GM18498 (cell line): ENCODE data around the gene MTHFD1.
A peak's percentile ranks its signal among the peaks of the same experiment; 100 is the strongest.
"Not testable (repeated sequence)": the region's sequence is repeated elsewhere in the genome, so short reads cannot be mapped to it uniquely, and the experiment has no call there.

ENCODE experiments used
- ATAC-seq: cut with Tn5 transposase; IDR thresholded peaks from one replicate; pipeline ENCODE4 v1.9.1; 2021; ENCODE audit warnings: mild to moderate bottlenecking, moderate library complexity; ENCODE audit not compliant: unreplicated experiment

The MTHFD1 gene

GRCh38 chr14:64387782-64388532, at the start of gene MTHFD1:
Gene MTHFD1, plus strand, starts transcription at chr14:64388353. Its CDS starts 75 bp downstream, at chr14:64388428.
- ATAC-seq = peak; percentile 79

GRCh38 chr14:64338616-64339316, 49.4 kb upstream of the MTHFD1 start:
- peak; percentile 88 for ATAC-seq

- ATAC-seq = no peak
These were observed 47.5 kb upstream of the MTHFD1 start for GRCh38 chr14:64340560-64341196.

- ATAC-seq = no peak
These were observed 40.4 kb upstream of the MTHFD1 start for GRCh38 chr14:64347748-64348147.

- ATAC-seq = no peak
These were observed 38.2 kb upstream of the MTHFD1 start for GRCh38 chr14:64349741-64350490.

- no peak for ATAC-seq
These were observed 24.8 kb upstream of the MTHFD1 start for GRCh38 chr14:64363265-64363846.

GRCh38 chr14:64364907-64365306, 23.2 kb upstream of the MTHFD1 start:
- no peak for ATAC-seq

- not testable (repeated sequence) for ATAC-seq
These were observed 22.7 kb upstream of the MTHFD1 start for GRCh38 chr14:64365358-64365889.

- ATAC-seq = no peak
These were observed 19.0 kb upstream of the MTHFD1 start for GRCh38 chr14:64369201-64369600.

- ATAC-seq = peak; percentile 1
These were observed 846 bp upstream of the MTHFD1 start for GRCh38 chr14:64387232-64387781.

GRCh38 chr14:64388533-64389285, 556 bp downstream of the MTHFD1 start:
- peak; percentile 14 for ATAC-seq

GRCh38 chr14:64391113-64391725, 3.1 kb downstream of the MTHFD1 start:
- ATAC-seq = no peak

- no peak for ATAC-seq
These were observed 3.8 kb downstream of the MTHFD1 start for GRCh38 chr14:64391986-64392385.

GRCh38 chr14:64393189-64393726, 5.1 kb downstream of the MTHFD1 start:
- not testable (repeated sequence) for ATAC-seq

GRCh38 chr14:64394423-64394822, 6.3 kb downstream of the MTHFD1 start:
- ATAC-seq = no peak

- ATAC-seq = no peak
These were observed 7.0 kb downstream of the MTHFD1 start for GRCh38 chr14:64394977-64395633.

- ATAC-seq = no peak
These were observed 12.8 kb downstream of the MTHFD1 start for GRCh38 chr14:64400829-64401459.

GRCh38 chr14:64401949-64402348, 13.8 kb downstream of the MTHFD1 start:
- ATAC-seq = no peak
